NCI-H2107 treated with DMSO at 0.1 percent for 48 hours (cell line): Measurements from ENCODE around the gene ROBO1.

Experiments used
- DNase-seq: peaks from one replicate; lab custom pipeline; 2025; ENCODE audit not compliant: unreplicated experiment; lab: John Stamatoyannopoulos, UW

ROBO1 gene

DNA sequence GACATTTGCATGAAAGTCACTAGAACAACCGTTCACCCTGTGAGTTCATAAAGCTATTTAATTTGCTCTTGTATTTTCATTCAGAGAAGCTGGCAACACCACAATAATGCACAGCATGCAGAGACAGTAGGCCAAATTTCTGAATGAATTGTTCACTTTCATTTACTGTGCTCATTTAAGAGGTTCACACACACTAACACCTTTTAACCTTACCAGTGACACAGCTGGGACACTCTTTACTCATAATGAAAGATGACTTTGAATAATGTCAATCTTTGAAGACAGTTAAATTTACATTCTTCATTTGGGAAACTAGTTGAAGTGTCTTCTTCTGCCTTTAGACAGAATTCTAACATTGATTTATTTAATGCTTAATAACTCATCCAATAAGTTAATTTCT is 95.7 kb downstream of the ROBO1 start:
- no peak for DNase-seq

- DNase-seq = no peak
Measured at GRCh38 chr3:79670178-79670577, 97.6 kb downstream of the ROBO1 start.

GRCh38 chr3:79664455-79664854 is 103.3 kb downstream of the ROBO1 start:
- DNase-seq = no peak

DNA sequence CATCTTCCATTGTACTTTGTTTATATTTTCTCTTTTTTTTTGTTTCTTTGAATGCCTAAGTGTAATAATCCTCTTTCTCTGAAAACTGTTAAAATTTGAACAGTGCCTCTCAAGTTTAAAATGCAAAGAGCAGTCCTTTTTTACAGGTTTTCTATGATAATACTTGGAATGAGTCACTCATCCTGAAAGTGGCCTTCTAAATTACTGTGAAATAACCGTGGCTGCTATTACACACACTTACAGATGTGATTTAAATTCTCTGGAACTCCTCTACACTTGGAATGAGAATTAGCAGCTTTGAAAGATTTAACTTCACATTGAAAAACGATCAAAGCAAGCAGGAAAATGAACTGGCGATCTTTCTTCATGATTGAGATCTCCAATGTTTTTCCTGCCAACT is 105.9 kb downstream of the ROBO1 start:
- no peak for DNase-seq

- DNase-seq = no peak
Measured at GRCh38 chr3:79657076-79657475, 110.7 kb downstream of the ROBO1 start.

GRCh38 chr3:79654019-79654418 is 113.8 kb downstream of the ROBO1 start:
- DNase-seq = no peak

GRCh38 chr3:79653266-79653830 is 114.5 kb downstream of the ROBO1 start:
- DNase-seq = peak; percentile 42

DNA sequence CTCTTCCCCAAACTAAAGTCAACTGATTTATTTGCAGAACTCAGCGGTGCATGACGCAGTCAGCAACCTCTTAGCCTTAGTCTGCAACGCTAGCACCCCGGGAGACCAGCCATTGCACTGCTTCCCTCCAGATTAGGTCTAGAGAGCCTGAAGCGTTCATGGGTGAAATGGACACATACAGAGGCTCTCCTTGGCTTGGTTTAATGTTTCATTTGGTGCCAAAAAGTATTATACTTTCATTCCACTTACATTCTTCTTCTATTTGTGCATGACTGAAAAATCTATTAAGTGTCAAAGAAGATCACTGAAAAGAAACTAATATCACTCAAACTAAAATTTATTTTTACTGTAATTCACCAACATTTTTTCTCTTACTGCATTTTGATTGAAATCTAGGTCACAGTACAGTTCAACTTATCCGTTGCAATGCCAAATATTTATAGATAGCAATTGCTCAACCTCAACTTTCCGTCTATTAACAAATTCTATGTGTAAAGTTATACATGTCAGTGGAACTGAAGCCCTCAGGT is 116.2 kb downstream of the ROBO1 start:
- DNase-seq = peak; percentile 74

GRCh38 chr3:79639855-79640254 is 127.9 kb downstream of the ROBO1 start:
- DNase-seq = no peak

DNA sequence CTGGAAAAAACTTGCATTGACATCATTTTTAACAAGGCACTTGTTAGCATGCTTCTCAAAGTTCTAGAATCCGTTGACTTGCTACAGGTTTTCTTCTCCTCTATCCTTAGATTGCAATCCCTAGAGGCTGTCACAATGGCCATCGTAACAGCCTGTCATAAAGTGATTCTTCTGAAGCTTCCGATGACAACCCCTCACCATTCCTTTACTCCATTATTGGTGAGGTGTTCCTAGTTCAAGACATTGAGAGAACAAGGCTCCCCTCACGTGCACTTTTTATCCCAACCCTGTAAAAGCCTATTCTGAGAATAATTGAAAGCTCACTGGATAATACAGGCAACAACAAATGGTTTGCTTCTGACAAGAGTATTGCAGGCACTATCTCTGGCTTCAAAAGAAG is 131.4 kb downstream of the ROBO1 start:
- DNase-seq = no peak

- no peak for DNase-seq
Measured at GRCh38 chr3:79632842-79633241, 135.0 kb downstream of the ROBO1 start.

- DNase-seq = no peak
Measured at GRCh38 chr3:79618883-79619282, 148.9 kb downstream of the ROBO1 start.

DNA sequence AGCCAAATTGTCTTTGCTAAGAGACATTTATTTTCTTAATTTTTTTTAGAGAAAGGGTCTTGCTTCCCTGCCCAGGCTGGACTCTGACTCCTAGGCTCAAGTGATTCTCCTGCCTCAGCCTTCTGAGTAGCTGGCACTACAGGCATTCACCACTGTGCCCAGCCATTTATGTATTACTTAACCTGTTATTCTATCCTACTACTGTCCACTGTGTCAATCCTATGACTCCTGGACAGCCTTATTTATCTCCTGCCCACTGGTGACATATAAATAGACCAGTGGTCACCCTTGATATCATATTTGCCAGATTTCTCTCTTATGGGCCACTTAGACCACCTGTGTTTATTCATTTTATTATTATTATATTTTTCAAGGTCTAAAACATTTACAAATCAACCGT is 161.4 kb downstream of the ROBO1 start:
- DNase-seq = no peak

DNA sequence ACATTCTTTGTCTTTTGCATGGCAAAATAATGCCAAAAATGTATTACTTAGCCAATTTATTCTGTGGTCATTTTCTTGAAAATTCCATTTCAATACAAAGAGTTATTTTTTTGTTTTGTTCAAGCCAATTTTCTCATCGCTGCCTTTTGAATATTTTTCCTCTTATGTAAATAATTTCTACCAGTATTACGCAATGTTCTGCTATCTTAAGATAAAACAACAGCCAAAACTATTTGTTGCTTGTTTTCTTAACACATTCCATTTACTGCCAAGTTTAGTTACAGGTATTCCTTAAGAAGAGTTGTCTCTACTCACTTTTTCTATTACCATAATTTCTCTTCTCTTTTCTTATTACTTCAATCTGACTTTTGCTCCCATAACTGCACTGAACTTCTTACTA is 163.1 kb downstream of the ROBO1 start:
- DNase-seq = no peak

DNA sequence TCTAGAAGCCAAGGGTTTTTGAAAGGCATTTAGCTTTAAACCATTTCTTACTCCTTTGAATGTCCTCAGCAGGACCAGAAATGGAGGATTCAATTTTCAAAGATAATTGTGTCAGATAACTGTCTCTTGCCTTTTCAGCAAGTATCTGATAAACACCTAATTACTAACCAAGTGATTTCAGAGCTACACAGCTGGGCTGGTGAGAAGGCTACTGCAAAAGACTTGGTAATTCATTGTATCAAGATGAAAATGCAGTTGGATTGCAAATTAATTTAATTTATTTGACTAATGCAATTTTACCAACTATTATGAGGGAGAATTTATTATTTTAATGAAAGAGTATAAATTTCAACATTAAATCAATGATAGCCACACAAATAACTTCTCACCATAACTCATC is 165.4 kb downstream of the ROBO1 start:
- DNase-seq = no peak

DNA sequence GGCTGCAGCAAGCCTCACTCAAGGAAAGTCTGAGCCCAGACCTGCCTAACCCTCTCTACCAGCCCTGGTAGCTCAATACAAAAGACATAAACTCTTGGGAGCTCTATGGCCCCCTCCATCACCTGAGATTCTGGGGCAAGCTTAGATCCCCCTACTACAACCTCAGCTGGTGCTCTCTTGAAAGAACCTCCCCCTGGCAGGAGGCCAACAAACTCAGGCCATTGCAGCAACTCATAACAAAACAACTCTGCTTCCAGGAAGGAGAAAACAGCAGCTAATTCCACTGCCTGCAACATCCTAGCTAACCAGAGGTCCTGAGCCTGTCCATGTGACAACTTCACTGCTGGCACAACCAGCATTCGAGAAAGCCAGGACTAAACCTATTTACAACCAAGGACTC is 169.2 kb downstream of the ROBO1 start:
- DNase-seq = peak; percentile 71

DNA sequence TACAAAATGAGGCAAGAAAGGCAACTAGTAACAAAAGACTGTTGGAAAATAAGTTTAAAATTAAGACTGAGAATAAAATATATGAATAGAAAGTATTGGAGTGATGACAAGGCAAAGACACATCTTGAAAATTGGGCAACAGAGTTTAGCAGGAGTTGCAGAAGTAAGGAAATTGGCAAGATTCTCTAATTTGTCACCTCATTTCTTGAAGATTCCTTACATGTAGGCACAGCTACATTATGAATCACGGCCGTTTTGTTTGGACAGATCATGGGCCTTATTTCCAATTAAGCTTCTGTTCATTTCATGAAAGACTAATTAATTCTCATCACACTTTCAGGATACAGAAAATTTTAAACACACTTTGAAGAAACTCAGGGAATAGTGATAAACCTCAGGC is 170.1 kb downstream of the ROBO1 start:
- no peak for DNase-seq

DNA sequence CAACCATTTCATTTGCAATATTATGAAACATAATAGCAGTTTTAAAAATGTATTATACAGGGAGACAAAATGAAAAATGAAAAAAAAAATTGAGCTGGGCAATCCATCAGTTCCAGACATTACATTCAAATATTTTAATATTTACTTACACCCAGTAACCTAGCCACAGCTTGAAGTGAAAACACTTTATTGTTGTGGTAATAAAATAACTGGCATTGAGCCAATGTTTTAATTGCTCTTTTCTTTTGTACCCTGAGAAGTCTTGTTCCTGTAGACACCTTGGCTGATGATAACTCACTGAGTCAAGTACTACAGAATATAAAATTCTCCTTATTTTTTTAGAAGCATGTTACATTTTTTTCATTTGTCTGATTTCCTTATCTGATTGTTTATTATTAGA is 180.6 kb downstream of the ROBO1 start:
- DNase-seq = peak; percentile 33

DNA sequence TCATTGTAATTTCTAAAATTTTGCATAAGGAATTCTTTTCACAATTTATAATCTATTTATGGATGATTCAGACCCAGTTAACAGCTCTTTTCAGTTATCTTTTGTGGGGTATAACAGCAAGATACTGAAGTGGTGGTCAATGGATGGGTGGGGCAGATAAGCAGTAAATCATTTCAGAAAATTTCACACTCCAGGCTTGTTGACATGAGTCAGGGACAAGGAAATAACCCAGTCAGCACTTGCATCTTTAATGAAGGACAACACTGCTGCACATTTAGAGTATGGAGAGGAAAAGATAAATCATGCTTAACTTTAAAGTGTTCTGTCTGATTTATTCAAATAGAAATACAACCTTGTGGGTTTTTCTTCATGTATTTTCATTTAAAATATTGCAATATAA is 181.6 kb downstream of the ROBO1 start:
- DNase-seq = no peak

GRCh38 chr3:79572930-79573329 is 194.9 kb downstream of the ROBO1 start:
- DNase-seq = no peak

DNA sequence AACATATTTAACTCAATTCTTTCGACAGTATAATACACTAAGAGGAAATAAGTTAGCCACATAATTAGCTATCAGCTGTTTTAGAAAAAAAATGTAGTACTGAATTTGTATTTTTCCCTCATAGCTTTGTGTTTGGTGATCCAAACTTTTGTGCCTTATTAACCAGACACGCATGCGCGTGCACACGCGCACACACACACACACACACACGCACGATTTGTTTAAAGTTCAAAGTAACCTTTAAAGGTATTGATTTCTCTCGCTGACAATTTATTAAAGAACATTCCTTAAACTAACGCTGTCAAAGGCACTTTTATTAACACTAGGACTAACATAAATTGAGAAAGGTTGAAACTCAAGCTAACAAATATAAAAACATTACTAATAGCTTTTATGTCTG is 198.9 kb downstream of the ROBO1 start:
- DNase-seq = no peak

- no peak for DNase-seq
Measured at GRCh38 chr3:79564192-79564591, 203.6 kb downstream of the ROBO1 start.

- no peak for DNase-seq
Measured at GRCh38 chr3:79560698-79561097, 207.1 kb downstream of the ROBO1 start.
